Activated CD8-positive, alpha-beta memory T cell treated with anti-CD3 and anti-CD28 coated beads for 24 hours (primary cell): Measurements from ENCODE around the gene TPRA1.

Experiments
- DNase-seq: peaks from one replicate; pipeline ENCODE4 v3.0.0-alpha.2; 2020

Gene TPRA1

DNA sequence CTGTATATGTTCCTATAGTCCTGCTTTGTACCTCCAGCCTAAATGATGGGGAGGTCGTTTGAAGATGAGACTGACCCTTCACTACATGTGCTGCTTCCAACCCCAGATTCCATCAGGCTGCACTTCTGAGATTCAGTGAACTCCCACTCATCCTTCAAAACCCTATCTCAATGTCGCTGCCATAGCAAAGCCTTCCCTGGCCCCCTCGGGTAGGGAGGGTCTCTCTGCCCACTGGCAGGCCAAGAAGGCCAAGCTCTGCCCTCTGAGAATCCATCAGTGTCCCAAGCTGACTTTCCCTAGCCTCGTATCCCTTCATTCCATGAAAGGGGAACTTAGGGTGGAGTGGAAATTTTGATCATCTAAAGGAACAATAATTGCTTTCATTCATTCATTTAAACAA lies 35.4 kb downstream of the TPRA1 start:
- DNase-seq = no peak

DNA sequence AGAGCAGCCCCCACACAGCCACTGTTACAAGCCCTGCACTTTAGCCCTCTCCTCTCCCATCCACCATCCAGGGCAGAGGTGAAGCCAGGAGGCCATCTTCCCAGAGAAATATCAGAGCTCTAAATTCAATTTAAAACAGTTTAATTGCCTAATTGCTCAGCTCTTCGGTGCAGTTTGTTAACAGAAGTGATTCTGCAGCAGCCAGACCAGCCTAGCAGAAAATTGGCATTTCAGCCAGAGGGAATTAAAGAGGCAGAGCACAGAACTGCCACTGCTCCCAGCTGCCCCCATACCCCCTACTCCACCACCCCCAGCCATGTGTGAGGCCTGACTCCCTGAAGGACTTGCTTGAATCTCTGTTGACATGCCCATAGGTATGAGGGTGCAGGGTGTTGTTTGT lies 38.5 kb downstream of the TPRA1 start:
- DNase-seq = no peak

DNA sequence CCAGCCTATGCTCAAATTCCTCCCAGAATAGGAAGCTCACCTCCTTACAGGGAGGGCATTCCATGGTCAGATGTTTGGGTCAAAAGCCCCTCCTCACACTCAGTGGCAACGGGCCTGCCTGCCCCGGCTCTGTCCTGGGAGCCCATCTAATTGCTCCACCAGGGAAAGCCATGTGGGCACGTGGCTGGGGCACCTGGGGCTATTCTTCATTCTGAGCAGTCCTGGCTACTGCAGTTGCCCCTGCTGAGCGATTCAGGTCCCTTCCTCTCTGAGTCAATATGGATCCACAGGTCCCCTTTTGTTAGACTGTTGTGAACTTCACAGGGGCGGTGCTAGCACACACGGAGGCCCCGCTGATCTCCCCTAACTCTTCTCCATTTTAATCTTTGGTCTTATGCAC lies 39.4 kb downstream of the TPRA1 start:
- DNase-seq = no peak

DNA sequence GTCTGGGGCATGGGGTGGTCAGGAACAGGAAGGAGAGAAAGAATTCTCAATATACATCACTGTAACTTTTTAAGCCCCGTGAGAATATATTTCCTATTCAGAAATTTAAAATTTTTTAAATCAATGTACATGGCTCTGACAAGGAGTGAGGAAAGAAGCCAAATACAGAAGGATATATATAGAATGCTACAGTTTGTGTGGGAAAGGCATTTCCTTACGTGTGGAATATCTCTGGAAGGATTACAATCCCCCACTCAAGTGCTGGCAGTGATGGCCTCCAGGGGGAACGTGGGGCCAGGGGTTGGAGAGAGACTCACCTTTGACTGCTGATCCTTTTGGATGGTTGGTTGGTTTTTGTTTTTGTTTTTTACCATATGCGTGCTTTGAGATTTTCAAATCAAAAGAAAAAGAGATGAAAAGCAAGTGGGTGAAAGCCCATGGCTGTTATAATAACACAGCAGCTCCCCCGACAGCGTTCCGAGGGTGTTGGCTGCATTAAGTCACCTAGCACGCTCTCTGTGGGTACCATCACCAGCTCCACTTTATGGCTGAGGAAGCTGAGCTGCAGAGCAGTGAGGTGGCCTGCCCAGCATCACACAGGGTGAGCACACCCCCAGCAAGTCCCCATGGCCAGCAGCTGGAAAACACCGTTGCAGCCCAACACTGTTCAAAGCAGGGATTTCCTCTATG lies 39.9 kb downstream of the TPRA1 start:
- DNase-seq = no peak

DNA sequence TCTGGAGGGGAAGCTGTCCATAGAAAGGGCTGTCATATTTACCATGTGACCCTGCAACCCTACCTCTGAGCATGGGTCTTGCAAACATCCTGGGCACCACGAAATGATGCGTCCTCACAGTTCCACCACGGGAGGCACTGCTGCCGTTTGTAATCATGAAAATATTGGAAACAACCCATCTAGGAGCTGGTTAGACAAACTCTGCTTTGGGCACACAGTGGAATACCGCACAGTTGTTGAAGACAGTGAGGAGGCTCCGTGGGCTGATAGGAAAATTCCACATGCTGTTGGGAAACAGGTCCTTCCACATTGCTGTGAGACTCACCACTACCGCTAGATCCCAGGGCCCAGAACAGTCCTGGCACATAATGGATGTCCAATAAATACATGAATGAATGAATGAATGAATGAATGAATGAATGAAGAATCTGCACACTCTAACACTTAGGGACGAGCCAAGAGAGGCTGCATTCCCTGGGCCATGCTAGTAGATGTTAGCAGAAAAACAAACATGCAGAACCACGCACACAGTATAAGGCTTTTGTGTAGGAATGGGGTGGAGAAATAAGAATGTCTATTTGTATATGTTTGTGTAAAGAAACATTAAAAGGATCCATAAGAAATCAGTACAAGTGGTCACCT lies 40.6 kb downstream of the TPRA1 start:
- DNase-seq = no peak

DNA sequence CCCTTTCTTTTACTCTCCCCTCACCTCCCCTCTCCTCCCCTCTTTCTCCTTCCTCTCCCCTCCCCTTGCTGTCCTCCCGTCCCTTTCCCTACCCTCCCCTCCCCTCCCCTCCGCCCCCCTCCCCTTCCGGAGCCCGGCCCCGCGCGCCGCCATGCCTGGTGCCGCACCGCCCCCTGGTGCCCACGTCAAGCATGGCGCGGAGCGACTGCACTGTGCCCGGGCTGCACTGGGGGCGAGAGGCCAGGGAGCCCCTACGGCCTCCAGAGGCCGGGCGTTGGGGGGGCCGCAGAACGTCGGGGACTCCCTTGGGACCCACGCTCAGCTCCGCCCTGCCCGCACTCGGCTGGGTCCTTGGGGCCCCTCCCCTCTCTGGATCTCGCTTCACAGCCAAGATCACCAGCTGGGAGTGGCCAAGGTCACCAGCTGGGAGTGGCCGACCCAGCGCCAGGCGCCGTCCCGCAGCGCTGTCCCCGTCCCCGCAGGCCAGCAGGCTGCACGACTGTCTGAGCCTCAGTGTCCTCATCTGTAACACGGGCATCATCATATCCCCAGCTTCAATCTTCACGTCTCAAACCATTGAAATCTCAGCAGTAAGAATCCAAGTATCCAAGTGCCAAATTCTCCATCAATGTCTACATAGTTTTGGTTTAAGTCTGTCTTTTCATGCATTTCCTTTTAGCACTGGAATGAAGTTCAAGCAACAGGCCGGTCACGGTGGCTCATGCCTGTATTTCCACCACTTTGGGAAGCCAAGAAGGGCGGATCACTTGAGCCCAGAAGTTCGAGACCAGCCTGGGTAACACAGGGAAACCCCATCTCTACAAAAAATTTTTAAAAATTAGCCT lies 42.5 kb downstream of the TPRA1 start:
- DNase-seq = peak; percentile 92

DNA sequence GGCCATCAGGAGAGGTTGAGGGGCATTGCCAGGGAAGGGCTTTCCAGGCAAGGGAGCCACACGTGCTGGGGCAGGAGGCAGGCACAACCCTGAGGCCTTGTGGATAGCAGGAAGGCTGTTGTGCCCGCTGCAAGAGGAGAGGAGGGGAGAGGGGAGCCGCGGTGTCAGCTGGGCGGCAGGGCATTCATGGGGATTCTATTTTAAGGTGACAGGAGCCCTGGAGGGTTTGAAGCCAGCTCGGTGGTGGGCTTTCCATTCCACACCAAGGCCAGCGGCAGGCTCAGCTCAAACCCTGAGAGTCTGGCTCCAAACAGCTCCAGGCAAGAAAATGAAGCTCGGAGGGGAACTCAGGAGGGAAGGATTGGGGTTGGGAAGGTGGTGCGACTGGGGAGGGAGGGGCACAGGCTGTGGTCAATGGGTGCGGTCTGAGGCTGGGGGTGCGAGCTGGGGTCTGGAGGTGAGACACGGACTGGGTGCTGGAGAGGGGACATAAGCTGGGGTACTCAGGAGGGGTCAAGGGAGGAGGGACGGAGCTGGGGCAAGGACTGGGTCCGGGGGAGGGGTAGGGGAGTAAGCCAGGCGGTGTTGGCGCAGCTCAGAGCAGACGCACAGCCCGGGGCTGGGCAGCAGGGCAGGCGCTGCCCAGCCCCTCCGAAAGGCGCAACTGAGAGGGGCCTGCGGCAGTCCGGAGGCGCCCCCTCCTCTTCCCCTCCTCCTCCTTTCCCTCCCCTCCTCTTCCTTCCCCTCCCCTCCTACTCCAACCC lies 43.4 kb downstream of the TPRA1 start:
- no peak for DNase-seq

DNA sequence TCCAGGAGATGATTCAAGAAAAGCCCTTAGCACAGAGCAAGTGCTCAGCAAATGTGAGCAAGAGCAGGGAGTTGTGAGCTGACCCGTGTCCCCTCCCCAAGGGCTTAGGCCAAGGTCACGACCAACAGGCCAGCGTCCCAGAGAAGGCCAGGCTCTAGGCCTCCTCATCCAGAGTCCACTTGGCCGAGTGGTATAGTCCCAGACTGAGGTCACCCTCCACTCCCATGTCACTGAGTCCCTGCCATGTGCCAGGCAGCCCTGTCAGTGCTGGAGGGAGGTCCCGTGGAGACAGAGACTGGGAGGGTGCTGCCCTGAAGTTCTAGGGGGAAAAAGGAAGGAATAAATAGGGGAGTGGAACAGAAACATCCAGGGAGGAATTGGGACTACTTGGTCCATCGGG lies 44.0 kb downstream of the TPRA1 start:
- no peak for DNase-seq

DNA sequence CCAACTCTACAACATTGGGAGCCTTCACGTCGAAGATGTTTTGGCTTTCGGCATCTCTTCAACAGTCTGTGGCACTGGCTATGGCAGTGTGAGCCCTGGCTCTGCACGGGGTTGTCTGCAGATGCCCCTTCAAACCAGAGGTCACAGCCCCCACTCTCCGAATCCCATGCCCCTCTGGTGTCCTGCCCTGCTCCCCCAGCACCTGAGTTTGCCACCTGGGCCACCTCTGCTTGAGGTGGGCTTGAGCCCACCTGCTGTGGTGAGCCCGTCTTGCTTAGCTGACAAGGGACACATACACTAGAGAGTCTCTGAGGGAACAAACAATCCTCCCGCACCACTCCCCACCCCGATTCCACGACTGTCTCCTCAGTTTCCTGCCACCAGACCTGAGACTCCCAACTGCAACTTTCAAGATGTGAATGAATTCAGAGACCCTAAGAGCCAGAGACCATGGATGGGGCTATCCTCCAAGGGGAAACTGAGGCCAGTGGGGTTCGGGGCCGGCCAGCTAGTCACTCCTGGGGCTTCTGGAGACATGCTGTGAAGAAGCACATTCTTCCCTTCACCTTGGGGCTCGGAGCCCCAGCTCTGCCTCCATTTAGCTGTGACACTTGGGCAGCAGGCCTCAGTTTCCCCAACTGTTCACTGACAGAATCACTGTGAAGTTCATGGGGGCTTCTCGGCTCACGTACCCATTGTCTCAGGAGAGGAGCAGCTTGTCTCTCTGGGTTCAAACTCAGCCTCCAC lies 44.6 kb downstream of the TPRA1 start:
- DNase-seq = no peak

DNA sequence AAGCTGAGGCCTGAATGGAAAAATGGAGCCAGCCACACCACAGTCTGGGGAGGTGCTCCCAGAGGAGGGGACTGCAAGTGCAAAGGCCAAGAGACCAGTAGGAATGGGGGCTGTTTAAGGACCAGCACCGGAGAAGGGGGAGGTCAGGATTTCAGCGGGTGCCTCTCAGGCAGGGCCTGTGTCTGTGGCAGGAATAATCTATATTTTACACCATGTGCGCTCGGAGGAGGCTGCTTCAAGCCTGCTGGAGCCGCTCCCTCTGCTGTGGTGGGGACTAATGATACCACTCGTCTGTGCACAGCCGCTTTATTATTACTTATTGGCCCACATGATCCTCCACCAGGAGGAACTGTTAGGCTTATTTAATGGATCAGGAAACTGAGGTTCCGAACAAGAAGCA lies 45.3 kb downstream of the TPRA1 start:
- no peak for DNase-seq

DNA sequence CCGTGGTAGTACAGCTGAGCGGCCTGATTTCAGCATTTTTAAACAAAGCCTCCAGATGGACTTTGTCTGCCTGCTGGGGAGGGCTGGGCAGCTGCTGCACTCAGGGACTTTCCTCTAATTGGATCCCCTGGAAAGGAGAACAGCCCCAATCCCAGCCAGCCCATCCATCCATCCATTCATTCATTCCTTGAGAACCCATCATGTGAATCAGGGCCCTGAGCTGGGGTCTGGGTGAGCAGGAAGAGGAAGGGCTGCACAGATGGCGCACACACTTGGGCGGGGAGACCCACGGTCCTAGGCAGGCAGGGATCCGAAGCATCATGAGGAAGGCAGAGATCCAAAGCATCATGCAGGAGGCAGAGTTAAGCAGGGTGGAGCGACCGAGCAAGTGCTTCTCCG lies 45.7 kb downstream of the TPRA1 start:
- no peak for DNase-seq

DNA sequence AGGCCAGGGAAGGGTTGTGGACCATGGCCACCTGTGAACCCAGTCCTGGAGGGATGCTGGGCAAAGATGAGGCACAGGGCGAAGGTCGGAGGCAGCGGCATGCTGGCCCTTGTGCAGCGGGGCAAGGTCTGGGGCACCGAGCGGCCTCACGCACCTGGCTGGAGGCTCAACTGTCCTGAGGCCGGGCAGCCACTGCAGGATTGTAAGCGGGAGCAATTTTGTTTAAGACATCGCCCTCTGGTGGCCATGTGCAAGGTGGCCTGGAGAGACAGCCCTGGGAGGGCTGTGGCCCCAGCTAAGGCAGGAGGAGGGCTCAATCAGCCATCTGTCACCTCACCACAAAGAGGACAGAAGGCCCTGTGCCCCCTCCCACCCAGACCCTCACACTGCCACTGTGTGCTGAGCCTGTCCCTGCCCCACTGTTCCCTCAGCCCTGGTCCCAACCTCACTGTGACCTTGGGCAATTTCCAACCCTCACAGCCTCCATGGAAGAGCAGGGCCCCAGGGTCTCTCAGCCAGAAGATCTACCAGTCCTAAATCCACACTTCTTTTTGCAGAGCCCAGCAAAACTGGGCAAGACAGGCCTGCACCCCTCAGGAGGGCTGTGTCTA lies 46.2 kb downstream of the TPRA1 start:
- peak; percentile 87 for DNase-seq

DNA sequence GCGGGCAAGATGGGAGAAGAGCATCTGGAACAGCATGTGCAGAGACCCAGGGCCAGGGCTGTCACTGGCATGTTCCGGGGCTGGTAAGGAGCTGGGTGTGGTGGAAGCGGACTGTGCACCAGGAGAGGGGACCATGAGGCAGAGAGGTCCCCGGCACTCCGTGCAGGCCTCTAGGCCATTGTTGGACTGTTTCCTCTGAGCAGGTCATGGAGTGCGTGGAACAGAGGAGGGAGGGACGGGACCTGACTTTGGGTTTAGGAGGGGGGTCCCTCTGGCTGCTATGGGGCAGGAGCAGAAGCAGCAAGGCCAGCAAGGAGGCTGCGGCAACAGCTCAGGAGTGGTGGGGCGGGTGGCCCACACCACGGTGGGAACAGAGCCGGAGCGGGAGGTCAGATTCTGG lies 47.1 kb downstream of the TPRA1 start:
- no peak for DNase-seq

DNA sequence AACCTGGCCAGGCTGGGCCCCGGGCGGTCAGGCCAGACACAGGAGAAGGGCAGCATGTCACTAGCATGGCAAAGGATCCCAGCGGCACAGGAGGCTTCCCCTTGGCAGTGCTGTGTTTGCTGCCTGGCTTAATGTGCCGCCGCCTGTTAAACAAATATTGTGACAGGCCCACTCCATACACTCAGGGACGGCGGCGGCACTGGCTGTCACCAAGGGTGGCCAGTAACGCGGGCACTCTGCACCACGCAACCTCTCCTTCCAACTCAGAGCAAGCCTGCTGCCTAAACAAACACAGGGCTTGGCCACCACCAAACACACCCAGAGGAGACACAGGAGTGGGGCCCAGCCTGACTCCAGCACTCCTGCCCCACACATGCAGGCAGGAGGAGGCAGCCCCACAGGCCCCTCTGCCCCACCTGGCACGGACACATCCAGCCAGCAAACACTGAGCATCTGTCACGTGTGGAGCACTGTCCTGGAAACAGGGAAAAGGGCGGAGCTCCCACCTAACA lies 48.0 kb downstream of the TPRA1 start:
- no peak for DNase-seq

DNA sequence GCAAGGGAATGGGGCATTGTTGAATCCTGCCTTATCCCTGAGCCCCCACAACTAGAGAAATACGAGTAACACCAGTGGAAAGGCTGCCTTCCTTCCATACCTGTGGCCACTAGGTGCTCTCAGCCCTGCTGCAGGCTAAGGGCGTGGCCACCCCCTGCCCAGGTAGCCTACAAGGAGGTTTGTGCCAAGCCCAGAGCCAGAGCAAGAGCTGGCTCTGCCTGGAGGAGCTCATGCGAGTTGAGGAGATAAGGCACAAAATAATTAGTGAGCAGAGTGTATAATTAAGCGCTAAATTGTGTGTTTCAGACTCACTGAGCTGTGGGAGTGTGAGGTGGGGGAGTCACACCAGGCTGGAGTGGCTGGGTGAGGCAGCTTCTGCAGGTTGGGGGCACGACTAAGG lies 49.2 kb downstream of the TPRA1 start:
- no peak for DNase-seq

DNA sequence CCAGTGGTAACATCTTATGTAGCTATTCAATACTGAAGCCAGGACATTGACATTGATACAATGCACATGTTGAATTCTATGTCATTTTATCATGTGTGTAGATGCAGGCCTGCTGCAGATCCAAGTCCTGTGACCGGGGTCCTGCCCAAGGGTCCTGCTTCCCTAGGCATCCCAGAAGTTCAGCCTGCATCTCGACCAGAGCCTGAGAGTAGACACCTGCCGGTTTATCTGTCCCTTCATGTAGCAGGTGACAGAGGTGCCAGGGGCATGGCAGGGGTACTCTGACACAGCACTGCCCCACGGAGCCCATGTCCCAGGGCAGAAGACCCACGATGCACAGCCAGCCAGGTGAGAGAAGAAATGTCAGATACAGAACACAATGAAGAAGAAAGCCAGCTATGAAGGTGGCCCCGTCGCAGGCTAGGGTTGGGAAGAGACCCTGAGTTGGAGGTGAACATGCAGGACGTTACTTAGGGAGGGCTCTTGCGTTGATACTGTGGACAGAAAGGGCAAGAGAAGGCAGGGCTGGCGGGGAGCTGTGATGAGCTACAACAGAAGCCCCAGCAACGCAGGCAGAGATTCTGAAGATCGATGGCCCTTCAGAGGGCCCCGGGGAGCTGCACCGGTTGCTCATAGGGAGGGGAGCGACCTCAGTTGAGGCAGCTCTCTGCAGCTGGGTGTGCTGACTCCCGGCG lies 51.0 kb downstream of the TPRA1 start:
- DNase-seq = no peak

DNA sequence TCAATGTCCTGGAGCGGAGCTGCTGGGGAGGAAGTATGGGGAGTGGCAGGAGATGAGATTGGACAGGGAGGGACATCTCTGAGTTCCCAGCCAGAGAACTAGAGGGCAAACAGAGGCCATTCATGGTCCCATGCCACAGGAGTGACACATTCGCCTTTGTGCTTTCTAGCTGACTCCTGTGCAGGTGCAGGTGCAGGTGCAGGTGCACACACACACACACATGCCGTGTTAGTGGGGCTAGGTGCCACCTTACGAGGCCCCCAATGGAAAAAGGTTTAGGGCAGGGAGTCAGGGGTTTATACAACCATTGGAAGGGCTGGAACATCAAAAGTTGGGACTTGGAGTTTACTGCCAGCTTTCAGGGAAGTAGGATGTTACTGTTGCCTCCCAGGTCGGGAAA lies 52.0 kb downstream of the TPRA1 start:
- no peak for DNase-seq

DNA sequence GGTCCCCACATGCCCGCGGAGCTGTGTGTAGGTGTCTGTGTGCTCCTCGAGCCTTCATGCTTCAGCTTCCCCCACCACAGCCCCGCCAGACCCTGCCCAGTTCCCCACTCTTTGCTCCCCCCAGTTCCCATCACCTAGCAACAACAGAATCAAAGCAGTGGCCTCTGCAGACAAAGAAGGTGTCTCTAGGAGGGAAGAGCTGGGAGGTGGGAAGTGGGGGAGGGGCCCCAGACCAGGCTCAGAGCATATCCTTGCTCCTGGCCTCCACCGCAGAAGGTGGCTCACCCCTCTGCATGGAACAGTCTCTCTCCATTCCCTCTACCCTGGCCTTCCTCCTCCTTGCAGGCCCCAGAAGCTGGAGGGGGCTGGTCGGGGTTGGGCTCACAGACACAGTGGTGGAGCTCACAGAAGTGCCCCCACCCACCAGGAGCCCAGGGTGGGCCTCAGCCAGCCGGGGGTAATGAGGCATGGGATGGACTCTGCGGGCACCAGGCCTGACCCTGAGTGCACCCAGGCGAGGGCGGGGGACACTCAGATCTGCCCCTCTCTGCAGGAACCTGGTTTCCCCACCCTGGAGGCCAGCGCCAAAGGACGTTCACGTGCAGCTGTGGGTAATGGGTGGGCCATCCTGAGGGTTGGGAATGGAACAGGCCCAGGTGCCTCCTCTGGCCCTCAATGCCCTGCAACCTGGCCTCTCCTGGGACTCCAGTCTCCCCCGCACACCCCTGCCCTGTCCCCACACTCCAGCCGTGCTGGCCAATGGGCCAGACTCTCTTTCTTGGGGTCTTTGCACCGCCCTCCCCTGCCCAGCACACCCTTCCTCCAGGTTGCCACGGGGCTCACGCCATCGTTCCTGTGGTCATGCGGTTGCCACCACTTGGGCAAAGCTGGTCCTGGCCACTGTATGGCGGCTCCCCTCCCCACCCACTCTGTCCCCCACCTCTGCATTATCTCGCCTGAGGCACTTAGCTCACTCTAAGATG lies 53.4 kb downstream of the TPRA1 start:
- DNase-seq = no peak

DNA sequence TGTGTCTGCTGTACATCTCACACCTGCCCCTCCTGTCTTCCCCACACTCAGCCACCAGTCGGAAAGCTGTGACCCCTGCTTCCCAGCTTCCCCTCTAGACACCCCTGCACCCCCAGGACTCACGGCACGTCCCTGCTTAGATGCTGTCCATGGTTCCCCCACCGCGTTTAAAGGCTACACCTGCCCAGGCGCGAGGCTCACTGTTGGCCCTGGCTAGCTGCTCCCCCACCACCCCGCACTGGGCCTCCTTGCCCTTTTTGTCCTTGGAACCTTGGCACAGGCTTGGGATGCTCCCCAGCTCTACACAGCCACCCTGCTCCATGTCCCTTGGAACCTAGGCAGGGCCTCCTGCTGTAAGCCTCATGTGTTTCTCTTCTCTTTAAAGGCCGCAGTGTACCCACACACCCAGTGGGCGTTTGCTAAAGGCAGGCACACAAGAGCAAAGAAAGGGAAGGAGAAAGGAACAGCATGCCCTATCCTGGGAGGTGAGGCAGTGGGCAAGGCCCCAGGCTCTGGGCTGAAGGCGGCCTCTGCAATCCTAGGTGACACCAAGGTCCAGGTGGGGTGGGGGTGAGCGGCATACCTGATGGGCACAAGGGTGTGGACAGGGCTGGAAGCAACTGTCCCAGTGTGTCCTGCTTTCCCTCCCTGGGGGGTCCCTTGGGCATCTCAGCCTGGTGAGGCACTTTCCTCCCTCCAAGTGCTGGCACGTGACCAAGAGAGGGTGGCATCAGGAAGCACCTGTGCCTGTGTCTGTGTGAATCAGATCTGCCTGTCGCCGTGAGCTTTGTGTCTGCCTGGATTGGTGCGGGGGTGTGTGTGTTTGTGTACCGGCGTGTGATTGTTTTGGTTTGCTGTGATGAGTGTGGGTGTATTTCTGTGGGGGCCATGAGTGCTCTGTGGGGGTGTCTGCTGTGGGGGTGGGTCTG lies 54.4 kb downstream of the TPRA1 start:
- no peak for DNase-seq
